CD8-positive, alpha-beta memory T cell (primary cell): ENCODE measurements around the gene ATL1. TPM values are rescaled to one million over a fixed set of nuclear protein-coding genes. Genes with fewer than 3 reads are reported as not detected.
A peak's percentile ranks its signal among the peaks of the same experiment; 100 is the strongest.

Experiments used
- CTCF ChIA-PET: fragments of 350-600 bp; sonication (Branson Sonifier 250); formaldehyde crosslinking; loops from one replicate; lab custom pipeline; 2021; ENCODE audit warnings: antibody characterized with exemption; lab: Charles Lee
- POLR2A ChIA-PET: fragments of 350-600 bp; sonication (Branson Sonifier 250); formaldehyde crosslinking; loops from one replicate; lab custom pipeline; 2021; ENCODE audit warnings: antibody characterized with exemption; lab: Charles Lee
- DNase-seq, 5 donors: peaks; one replicate each; pipeline versions ENCODE4 v3.0.0 to v3.0.0-alpha.2; 2020 to 2022; ENCODE audit warnings: mixed read lengths in 1 of 5
- H3K27ac ChIP-seq: one replicate; pipeline ENCODE4 v1.7.0; 2013; ENCODE audit warnings: low read depth, mild to moderate bottlenecking, low read length, moderate library complexity
- H3K27me3 ChIP-seq: 2 replicates; pipeline ENCODE4 v1.7.0; 2013; ENCODE audit warnings: low read length, mild to moderate bottlenecking; ENCODE audit not compliant: insufficient read depth, poor library complexity, severe bottlenecking
- H3K36me3 ChIP-seq: 2 replicates; pipeline ENCODE4 v1.7.0; 2013; ENCODE audit warnings: mild to moderate bottlenecking, low read length, moderate library complexity; ENCODE audit not compliant: insufficient read depth
- H3K4me1 ChIP-seq: 2 replicates; pipeline ENCODE4 v1.7.0; 2013; ENCODE audit warnings: mild to moderate bottlenecking, low read length, moderate library complexity; ENCODE audit not compliant: insufficient read depth
- H3K4me3 ChIP-seq: 2 replicates; pipeline ENCODE4 v1.7.0; 2013; ENCODE audit warnings: mild to moderate bottlenecking, low read length
- H3K9me3 ChIP-seq: 2 replicates; pipeline ENCODE4 v1.7.0; 2013; ENCODE audit warnings: mild to moderate bottlenecking, low read length
- H3K27ac Mint-ChIP-seq, 8 donors: one replicate each; pipeline ENCODE4 v1.8.0; 2020 to 2021; ENCODE audit warnings: mixed read lengths in 8 of 8, mild to moderate bottlenecking in 6 of 8, inconsistent platforms in 3 of 8, moderate library complexity in 3 of 8
- H3K27me3 Mint-ChIP-seq, 2 donors: one replicate each; pipeline ENCODE4 v1.8.0; 2020 to 2021; ENCODE audit warnings: mixed read lengths in 2 of 2, mild to moderate bottlenecking in 1 of 2, moderate library complexity in 1 of 2
- H3K36me3 Mint-ChIP-seq, 3 donors: one replicate each; pipeline ENCODE4 v1.8.0; 2020 to 2021; ENCODE audit warnings: mixed read lengths in 3 of 3, inconsistent platforms in 1 of 3, mild to moderate bottlenecking in 1 of 3
- H3K4me1 Mint-ChIP-seq, 3 donors: one replicate each; pipeline ENCODE4 v1.8.0; 2020 to 2021; ENCODE audit warnings: mixed read lengths in 3 of 3, inconsistent platforms in 1 of 3, mild to moderate bottlenecking in 1 of 3
- H3K4me3 Mint-ChIP-seq, 7 donors: one replicate each; pipeline ENCODE4 v1.8.0; 2020 to 2021; ENCODE audit warnings: mixed read lengths in 7 of 7, mild to moderate bottlenecking in 6 of 7, moderate library complexity in 4 of 7, inconsistent platforms in 2 of 7
- H3K9me3 Mint-ChIP-seq, 5 donors: one replicate each; pipeline ENCODE4 v1.8.0; 2020 to 2022; ENCODE audit warnings: mixed read lengths in 5 of 5, mild to moderate bottlenecking in 3 of 5, moderate library complexity in 2 of 5, inconsistent platforms in 1 of 5
- polyA plus RNA-seq: library from polyadenylated mRNA; unstranded; fragments of 300-500 nt; fragmentation: Illumina TruSeq; gene quantifications from one replicate; pipeline ENCODE4 v1.2.3, GENCODE V29; 2021
- total RNA-seq, 2 experiments: library from RNA; stranded (reverse); gene quantifications; one replicate each; pipeline ENCODE4 v1.2.3, GENCODE V29; 2021

The ATL1 gene
- total and polyA plus RNA-seq, 3 experiments from 2014 or later = 0.81 to 2.4 (median 1.3) TPM

DNA sequence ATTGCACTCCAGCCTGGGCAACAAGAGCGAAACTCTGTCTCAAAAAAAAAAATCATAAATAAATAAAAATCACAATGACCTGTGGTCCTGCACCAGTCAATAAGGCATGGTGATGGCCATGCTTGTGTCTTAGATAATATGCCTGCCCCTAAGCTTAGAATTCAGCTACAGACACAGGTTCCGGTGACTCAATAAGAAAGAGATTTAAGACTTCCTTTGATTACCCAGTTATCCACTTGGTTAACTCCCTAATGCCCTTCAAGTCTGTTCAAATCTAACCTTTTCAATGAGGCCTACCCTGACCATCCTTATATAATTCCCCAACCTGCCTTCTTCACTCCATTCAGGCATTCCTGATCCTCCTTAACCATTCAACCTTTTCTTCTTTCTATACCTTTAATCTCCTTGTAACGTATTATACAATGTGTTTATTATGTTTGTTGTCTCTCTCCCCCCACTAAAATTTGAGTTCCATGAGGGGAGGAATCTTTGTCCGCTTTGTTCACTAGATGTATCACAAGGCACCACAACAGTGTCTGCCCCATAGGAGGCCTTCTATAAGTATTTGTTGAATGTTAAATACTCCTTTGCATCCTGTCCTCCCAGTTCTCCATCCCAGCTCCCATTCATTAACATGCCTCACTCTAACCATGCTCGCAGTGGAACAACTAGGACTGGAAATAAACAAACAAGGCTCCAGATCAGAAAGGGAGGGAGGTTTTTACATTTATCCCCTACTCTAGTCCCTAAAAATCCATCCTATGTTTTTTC lies 36.5 kb upstream of the ATL1 start:
- H3K4me3 ChIP-seq = no peak overlapping the region
- no peaks in the 10 kb centered on the region for H3K36me3 ChIP-seq
- Mint-ChIP-seq H3K4me1 (peaks cover 55 to 73% (median 66%) of the 10 kb centered on the region in 3 donors), H3K27ac (peak overlapping the region; percentile 20 to 77 (median 48)), H3K9me3 (no peaks in the 10 kb centered on the region), H3K36me3 (peaks cover 0 to 9% (median 2%) of the 10 kb centered on the region in 3 donors), H3K4me3 (peak overlapping the region in 3 of 7 donors; percentile 7 to 55 (median 16)), H3K27me3 (no peaks in the 10 kb centered on the region)
- H3K4me1 ChIP-seq = peaks cover 39% of the 10 kb centered on the region
- ChIA-PET CTCF (interaction anchor here (1.2 to 2.3 kb wide), 2 partner anchors 9 to 19 kb away, joined by 3 to 9 read pairs; partner anchors contain the start of gene MAP4K5), POLR2A (no interaction called here)
- H3K9me3 ChIP-seq = no peaks in the 10 kb centered on the region
- H3K27ac ChIP-seq = no peak overlapping the region
- no peaks in the 10 kb centered on the region for H3K27me3 ChIP-seq
- no peak for DNase-seq

DNA sequence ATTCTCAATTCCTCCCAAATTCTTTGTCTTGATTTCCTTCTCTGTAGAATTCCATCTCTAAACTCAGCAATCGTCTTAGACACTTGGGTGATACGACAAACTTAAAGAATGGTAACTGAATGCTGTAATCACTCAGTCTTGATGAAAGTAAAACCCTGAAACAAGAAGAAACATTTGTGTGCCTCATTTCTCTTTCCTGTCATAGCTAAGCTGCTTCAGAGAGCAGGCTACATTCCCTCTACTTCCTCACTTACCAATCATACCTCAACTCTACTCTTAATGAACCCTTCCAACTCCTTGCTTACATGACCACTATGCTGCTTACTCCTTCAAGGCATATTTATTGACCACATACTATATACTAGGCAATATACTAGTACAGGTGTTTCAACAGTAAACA lies 35.9 kb upstream of the ATL1 start:
- Histone ChIP-seq H3K36me3 (no peaks in the 10 kb centered on the region), H3K27ac (no peak overlapping the region), H3K4me1 (peaks cover 43% of the 10 kb centered on the region), H3K9me3 (no peaks in the 10 kb centered on the region), H3K4me3 (no peak overlapping the region), H3K27me3 (no peaks in the 10 kb centered on the region)
- Mint-ChIP-seq H3K27me3 (no peaks in the 10 kb centered on the region), H3K4me1 (peaks cover 59 to 77% (median 71%) of the 10 kb centered on the region in 3 donors), H3K4me3 (peak overlapping the region in 3 of 7 donors; percentile 4 to 7 (median 4)), H3K27ac (peak overlapping the region; percentile 23 to 93 (median 59)), H3K9me3 (no peaks in the 10 kb centered on the region), H3K36me3 (peaks cover 0 to 7% (median 2%) of the 10 kb centered on the region in 3 donors)
- no peak for DNase-seq
- POLR2A ChIA-PET = no interaction called here
- CTCF ChIA-PET = interaction anchor here (1.2 to 2.3 kb wide), 2 partner anchors 8 to 19 kb away, joined by 3 to 9 read pairs; partner anchors contain the start of gene MAP4K5

DNA sequence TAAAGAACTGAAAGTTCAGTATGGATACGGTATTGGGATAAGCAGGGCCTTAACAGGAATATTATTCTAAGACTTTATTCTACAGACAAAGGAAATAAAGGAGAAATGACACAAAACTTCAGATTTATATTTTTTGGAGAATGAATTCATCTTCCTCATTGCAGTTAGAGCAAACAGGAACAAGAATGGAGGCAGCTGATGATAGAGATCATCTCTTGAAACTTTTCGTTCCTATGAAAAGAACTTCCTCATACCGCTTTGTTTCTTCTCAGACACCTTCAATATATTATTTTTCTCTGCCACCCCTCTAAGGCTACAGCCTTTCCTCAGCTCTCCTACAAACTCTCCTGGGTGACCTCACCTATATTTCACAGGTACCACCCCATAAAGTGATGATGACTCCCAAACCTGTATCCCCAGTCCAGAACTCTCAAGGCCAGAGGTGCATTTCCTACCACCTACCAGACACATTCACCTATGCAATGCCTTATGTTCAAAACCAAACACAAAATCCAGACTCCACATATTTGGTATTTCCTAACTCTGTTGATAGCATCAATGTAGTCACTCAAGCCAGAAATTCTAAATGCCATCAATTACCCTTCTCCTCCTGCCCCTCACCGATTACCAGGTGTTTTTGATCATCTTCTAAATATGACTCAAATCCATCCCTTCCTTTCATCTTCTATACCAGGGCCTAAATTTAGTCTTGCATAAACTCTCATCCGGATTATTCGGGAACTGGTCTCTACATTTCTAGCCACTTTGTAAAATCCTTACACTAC lies 35.0 kb upstream of the ATL1 start:
- Mint-ChIP-seq H3K4me3 (peak overlapping the region in 3 of 7 donors; percentile 9 to 31 (median 28)), H3K4me1 (peaks cover 67 to 82% (median 76%) of the 10 kb centered on the region in 3 donors), H3K9me3 (no peaks in the 10 kb centered on the region), H3K27me3 (no peaks in the 10 kb centered on the region), H3K27ac (peak overlapping the region; percentile 52 to 93 (median 70)), H3K36me3 (peaks cover 0 to 7% (median 2%) of the 10 kb centered on the region in 3 donors)
- ChIA-PET CTCF (no interaction called here), POLR2A (no interaction called here)
- no peaks in the 10 kb centered on the region for H3K27me3 ChIP-seq
- H3K36me3 ChIP-seq = no peaks in the 10 kb centered on the region
- H3K27ac ChIP-seq = no peak overlapping the region
- H3K4me3 ChIP-seq = no peak overlapping the region
- no peak for DNase-seq
- no peaks in the 10 kb centered on the region for H3K9me3 ChIP-seq
- peaks cover 52% of the 10 kb centered on the region for H3K4me1 ChIP-seq

DNA sequence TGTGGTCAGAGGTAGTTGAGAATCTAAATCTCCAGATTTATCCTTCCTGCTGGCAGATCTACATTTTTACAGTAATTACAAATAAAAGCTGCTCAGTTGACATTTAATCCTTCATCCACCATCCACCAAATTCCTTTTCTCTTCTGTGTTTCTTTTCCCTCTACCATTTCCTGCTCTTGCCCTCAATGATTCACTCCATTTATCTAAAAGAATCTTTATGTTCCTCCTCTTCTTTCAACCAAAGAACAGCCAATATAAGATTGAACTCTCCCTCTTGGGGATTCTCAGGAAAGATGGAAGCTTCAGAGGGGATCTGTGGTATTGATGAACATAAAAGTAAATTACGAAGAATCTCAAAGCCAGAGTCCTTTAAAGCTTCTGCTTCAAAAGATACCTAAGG lies 31.9 kb upstream of the ATL1 start:
- H3K27ac Mint-ChIP-seq = peak overlapping the region in 5 of 8 donors; percentile 5 to 72 (median 17)
- ChIA-PET CTCF (interaction anchor here (0.7 to 1.0 kb wide), 2 partner anchors 15 to 696 kb away, joined by 3 to 4 read pairs; no protein-coding TSS in a partner anchor), POLR2A (interaction anchor here (0.6 kb wide), 1 partner anchor 412 kb away, joined by 6 read pairs; no protein-coding TSS in a partner anchor)
- peaks cover 0 to 11% (median 2%) of the 10 kb centered on the region in 3 donors for H3K36me3 Mint-ChIP-seq
- H3K9me3 Mint-ChIP-seq = no peaks in the 10 kb centered on the region
- Histone ChIP-seq H3K36me3 (no peaks in the 10 kb centered on the region), H3K27ac (no peak overlapping the region), H3K27me3 (no peaks in the 10 kb centered on the region), H3K9me3 (no peaks in the 10 kb centered on the region), H3K4me1 (peaks cover 56% of the 10 kb centered on the region), H3K4me3 (no peak overlapping the region)
- peak overlapping the region in 1 of 7 donors; percentile 32 for H3K4me3 Mint-ChIP-seq
- no peaks in the 10 kb centered on the region for H3K27me3 Mint-ChIP-seq
- no peak for DNase-seq
- H3K4me1 Mint-ChIP-seq = peaks cover 70 to 80% (median 79%) of the 10 kb centered on the region in 3 donors

DNA sequence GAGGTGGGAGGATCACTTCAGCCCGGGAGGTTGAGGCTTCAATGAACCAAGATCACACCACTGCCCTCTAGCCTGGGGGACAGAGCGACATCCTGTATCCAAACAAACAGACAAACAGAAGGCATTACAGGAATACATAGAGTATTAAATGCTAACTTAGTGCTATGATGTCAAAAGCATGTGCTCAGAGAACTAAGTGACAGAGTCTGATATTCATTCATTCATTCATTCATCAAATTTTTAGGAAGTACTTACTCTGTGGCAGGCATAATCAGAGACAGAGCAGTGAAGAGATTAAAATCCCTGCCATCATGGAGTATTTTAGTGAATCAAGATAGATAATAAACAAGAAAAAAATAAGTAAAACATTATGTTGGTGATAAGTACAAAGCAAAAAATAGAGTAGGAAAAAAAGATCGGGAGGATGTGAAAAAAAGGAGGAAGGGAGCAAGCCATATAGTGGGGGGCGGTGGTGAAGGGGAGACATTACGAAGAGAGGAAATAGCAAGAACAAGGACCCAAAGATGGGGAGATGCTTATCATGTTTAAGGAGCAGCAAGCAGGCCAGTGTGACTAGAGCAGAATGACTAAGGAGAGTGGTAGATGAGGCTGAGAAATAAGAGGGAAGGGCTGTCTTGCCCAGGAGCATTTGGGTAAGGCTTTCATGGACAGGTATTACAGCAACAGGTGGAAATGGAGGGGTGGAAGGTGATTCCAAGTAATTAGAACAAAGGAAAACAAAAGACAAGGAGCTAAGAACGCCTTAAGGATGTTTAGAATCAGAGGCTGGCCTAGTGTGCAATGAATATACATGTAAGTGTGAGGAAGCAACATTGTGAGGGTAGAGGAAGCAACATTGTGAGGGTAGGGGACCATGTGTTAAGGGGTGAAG lies 30.4 kb upstream of the ATL1 start:
- Histone ChIP-seq H3K4me3 (no peak overlapping the region), H3K27ac (no peak overlapping the region), H3K4me1 (peaks cover 49% of the 10 kb centered on the region), H3K36me3 (no peaks in the 10 kb centered on the region), H3K9me3 (no peaks in the 10 kb centered on the region), H3K27me3 (no peaks in the 10 kb centered on the region)
- peaks cover 0 to 11% (median 2%) of the 10 kb centered on the region in 3 donors for H3K36me3 Mint-ChIP-seq
- H3K4me3 Mint-ChIP-seq = peak overlapping the region; percentile 63 to 94 (median 91)
- DNase-seq = no peak
- H3K9me3 Mint-ChIP-seq = no peaks in the 10 kb centered on the region
- ChIA-PET POLR2A (interaction anchor here (0.5 to 0.6 kb wide), 2 partner anchors 337 to 679 kb away, joined by 3 to 5 read pairs; no protein-coding TSS in a partner anchor), CTCF (interaction anchor here (1.0 to 1.4 kb wide), 2 partner anchors 13 to 45 kb away, joined by 3 to 4 read pairs; no protein-coding TSS in a partner anchor)
- H3K4me1 Mint-ChIP-seq = peaks cover 60 to 71% (median 69%) of the 10 kb centered on the region in 3 donors
- H3K27ac Mint-ChIP-seq = peak overlapping the region; percentile 2 to 90 (median 50)
- no peaks in the 10 kb centered on the region for H3K27me3 Mint-ChIP-seq

DNA sequence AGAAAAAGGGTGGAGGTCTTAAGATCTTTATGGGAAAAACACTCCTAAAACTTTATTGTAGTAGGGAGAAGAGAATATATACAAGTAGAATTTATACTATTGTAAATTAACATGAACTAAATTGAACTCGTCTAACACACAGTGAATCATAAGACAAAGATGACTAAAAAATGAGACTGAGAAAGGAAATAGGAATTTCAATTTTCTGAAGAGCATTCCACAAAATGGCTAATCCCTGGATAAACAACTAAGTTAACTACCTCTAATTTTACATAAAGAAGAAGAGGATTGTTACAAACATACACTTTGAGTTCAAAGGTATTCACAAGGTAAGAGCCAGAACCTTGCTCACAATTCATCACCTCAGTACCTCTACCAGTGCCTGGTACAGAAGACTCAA lies 29.6 kb upstream of the ATL1 start:
- peak overlapping the region; percentile 2 to 90 (median 74) for H3K27ac Mint-ChIP-seq
- no peaks in the 10 kb centered on the region for H3K9me3 Mint-ChIP-seq
- no peaks in the 10 kb centered on the region for H3K27me3 Mint-ChIP-seq
- Histone ChIP-seq H3K36me3 (no peaks in the 10 kb centered on the region), H3K27me3 (no peaks in the 10 kb centered on the region), H3K27ac (no peak overlapping the region), H3K4me1 (peaks cover 44% of the 10 kb centered on the region), H3K4me3 (peak overlapping the region; percentile 40), H3K9me3 (no peaks in the 10 kb centered on the region)
- peaks cover 52 to 63% (median 61%) of the 10 kb centered on the region in 3 donors for H3K4me1 Mint-ChIP-seq
- DNase-seq = no peak
- CTCF ChIA-PET = no interaction called here
- peaks cover 0 to 11% (median 2%) of the 10 kb centered on the region in 3 donors for H3K36me3 Mint-ChIP-seq
- H3K4me3 Mint-ChIP-seq = peak overlapping the region; percentile 86 to 97 (median 91)
- POLR2A ChIA-PET = interaction anchor here (0.6 kb wide), 1 partner anchor 338 kb away, joined by 5 read pairs; no protein-coding TSS in a partner anchor
